BE2C (cell line): ENCODE measurements around the gene CAMK1D.

Experiments used
- DNase-seq: peaks from one replicate; pipeline ENCODE4 v3.0.0-alpha.2; 2020
- H3K27me3 ChIP-seq: fragments of 250-450 bp; sonication (Bioruptor Pico); 2 replicates; pipeline ENCODE4 v1.5.1; 2020; ENCODE audit warnings: mild to moderate bottlenecking
- H3K36me3 ChIP-seq: fragments of 250-450 bp; sonication (Bioruptor Pico); 2 replicates; pipeline ENCODE4 v1.5.1; 2020; ENCODE audit warnings: mild to moderate bottlenecking
- H3K4me1 ChIP-seq: fragments of 250-450 bp; sonication (Bioruptor Pico); 2 replicates; pipeline ENCODE4 v1.5.1; 2020
- H3K4me3 ChIP-seq: 2 replicates; pipeline ENCODE4 v1.5.1; 2011; ENCODE audit warnings: low read depth, low read length
- H3K9me3 ChIP-seq: fragments of 250-450 bp; sonication (Bioruptor Pico); 2 replicates; pipeline ENCODE4 v1.5.1; 2020
- TF ChIP-seq, protein P1 (sequence below): IDR thresholded peaks from 2 replicates; pipeline ENCODE4 v1.5.1; 2012; ENCODE audit warnings: mild to moderate bottlenecking, low read depth, low read length

The CAMK1D gene

DNA sequence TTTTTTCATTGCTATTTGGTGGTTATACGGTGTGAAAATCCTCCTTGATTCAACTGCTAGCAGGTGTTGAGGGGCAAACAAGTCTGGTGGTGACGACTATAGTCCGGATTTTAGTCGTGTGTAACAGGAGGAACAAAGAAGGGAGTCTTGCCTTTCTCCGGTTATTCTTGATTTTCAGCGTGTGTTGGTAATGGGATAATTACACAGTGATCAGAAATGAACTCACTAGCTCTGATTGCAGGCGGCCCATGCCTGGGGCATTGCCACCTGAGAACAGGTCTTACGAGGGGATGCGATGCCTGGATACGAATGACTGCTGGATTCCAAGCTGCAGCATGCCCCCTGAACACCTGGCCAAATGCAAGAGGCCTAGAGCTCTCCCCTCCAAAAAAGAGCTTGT, 72.8 kb downstream of the CAMK1D start:
- Histone ChIP-seq H3K27me3 (no peaks in the 10 kb centered on the region), H3K9me3 (no peaks in the 10 kb centered on the region), H3K4me3 (no peak overlapping the region), H3K36me3 (no peaks in the 10 kb centered on the region), H3K4me1 (no peaks in the 10 kb centered on the region)
- no peak for DNase-seq
- TF ChIP-seq, protein P1, sequence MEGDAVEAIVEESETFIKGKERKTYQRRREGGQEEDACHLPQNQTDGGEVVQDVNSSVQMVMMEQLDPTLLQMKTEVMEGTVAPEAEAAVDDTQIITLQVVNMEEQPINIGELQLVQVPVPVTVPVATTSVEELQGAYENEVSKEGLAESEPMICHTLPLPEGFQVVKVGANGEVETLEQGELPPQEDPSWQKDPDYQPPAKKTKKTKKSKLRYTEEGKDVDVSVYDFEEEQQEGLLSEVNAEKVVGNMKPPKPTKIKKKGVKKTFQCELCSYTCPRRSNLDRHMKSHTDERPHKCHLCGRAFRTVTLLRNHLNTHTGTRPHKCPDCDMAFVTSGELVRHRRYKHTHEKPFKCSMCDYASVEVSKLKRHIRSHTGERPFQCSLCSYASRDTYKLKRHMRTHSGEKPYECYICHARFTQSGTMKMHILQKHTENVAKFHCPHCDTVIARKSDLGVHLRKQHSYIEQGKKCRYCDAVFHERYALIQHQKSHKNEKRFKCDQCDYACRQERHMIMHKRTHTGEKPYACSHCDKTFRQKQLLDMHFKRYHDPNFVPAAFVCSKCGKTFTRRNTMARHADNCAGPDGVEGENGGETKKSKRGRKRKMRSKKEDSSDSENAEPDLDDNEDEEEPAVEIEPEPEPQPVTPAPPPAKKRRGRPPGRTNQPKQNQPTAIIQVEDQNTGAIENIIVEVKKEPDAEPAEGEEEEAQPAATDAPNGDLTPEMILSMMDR, result no peak

DNA sequence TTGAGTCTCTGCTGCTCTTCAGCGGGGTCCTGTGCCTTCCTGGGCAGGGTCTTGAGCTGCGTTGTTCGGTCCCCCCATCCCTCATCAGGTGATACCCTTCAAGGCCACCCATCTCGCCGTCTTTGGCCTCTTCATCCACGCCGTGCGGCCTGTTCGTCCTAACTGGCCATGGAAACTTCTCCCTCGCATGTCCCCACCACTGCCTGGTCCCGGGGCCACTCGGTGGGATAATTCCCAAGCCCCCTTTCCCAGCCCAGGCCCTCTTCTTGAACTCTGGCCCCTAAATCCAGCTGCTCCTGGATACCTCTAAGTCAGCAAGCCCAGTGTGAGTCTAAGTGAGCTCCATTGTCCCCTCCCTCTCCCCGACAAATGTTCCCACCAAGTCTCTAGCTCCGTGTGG, 74.5 kb downstream of the CAMK1D start:
- TF ChIP-seq, protein P1, result no peak
- H3K9me3 ChIP-seq, result no peaks in the 10 kb centered on the region
- H3K4me3 ChIP-seq, result no peak overlapping the region
- H3K36me3 ChIP-seq, result no peaks in the 10 kb centered on the region
- H3K27me3 ChIP-seq, result no peaks in the 10 kb centered on the region
- DNase-seq, result no peak
- H3K4me1 ChIP-seq, result no peaks in the 10 kb centered on the region

DNA sequence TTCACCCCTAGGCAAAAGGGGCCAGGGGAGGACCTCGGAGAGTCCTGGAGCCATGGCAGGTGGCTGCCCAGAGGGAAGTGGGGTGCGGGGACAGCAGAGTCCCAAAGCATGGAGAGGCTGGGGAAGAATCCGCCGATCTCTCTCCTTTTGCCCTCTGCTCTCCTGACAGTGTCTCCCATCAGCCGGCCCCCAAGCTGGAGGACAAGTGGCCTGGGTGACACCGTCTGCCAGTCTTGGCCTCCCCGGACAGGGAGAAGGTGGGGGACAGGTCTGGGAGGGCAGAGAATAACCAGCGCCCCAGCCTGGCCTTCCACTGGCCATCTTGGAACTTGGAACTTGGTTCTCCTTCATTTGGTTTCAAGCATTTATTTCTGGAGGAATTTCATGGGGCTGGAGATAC, 77.9 kb downstream of the CAMK1D start:
- Histone ChIP-seq H3K27me3 (no peaks in the 10 kb centered on the region), H3K4me1 (no peaks in the 10 kb centered on the region; the same call in 1 of the 2 replicates), H3K36me3 (no peaks in the 10 kb centered on the region), H3K4me3 (no peak overlapping the region), H3K9me3 (no peaks in the 10 kb centered on the region)
- TF ChIP-seq, protein P1, result no peak
- no peak for DNase-seq

DNA sequence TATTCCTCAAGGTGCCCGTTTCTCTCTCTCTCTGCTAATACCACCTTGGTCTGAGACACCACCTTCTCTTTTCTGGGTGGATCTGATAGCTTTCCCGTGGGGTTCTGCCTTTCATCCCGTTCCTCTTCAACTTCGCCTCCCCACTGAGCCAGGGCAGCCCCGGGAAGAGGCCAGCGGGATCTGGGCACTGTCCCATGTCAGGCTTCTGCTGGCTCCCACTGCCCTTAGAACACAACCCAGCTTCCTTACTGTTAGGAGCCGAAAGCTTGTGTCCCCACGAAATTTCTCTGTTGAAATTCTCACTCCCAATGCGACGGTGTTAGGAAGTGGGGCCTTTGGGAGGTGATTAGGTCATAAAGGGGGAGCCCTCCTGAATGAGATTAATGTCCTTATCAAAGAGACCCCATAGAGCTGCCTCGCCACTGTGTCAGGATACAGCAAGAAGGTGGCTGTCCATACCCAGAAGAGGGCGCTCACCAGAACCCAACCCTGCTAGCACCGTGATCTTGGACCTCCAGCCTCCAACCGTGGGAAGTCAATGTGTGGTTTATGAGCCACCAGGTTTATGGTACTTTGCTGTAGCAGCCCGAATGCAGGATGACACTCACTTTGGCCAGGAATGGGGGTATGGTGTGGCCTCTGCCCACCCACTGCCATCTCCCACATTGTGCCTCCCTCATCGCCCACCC, 79.2 kb downstream of the CAMK1D start:
- TF ChIP-seq, protein P1, result no peak
- DNase-seq, result no peak

DNA sequence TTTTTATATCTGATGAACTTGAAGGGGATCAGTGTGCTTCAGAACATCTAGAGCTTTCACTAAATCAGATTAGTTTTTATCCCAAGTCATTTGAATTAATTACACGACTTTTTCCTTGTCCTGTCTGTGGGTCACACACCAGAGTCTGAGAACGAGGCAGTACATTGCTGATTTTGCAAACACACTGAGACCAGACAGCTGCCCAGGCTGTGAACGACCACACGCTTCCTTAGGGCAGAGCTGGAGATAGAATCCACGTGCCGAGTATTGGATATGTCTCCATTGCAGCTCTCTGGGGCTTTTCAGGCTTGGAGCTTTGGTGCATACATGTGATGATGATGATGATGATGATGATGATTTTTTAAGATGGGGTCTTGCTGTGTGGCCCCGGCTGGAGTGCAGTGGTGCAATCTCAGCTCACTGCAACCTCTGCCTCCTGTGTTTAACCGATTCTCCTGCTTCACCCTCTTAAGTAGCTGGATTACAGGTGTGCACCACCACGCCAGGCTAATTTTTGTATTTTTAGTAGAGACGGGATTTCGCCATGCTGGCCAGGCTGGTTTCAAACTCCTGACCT, 81.1 kb downstream of the CAMK1D start:
- Histone ChIP-seq H3K9me3 (no peaks in the 10 kb centered on the region), H3K27me3 (no peaks in the 10 kb centered on the region), H3K4me3 (no peak overlapping the region), H3K4me1 (no peaks in the 10 kb centered on the region; the same call in 1 of the 2 replicates), H3K36me3 (no peaks in the 10 kb centered on the region)
- TF ChIP-seq, protein P1, result no peak
- DNase-seq, result no peak

More for the DNA sequence above, 79.2 kb downstream of the CAMK1D start:
- H3K4me3 ChIP-seq, result no peak overlapping the region
- no peaks in the 10 kb centered on the region; the same call in 1 of the 2 replicates for H3K4me1 ChIP-seq
- no peaks in the 10 kb centered on the region for H3K27me3 ChIP-seq
- no peaks in the 10 kb centered on the region for H3K9me3 ChIP-seq
- H3K36me3 ChIP-seq, result no peaks in the 10 kb centered on the region
